22Rv1 (cell line): ENCODE data around the gene FARSB.

Experiments
- H3K27ac ChIP-seq: fragments of 450-650 bp; 2 replicates; pipeline ENCODE4 v1.5.1; 2017
- CTCF ChIP-seq: fragments of 450-650 bp; IDR thresholded peaks from 2 replicates; pipeline ENCODE4 v1.5.1; 2017; ENCODE audit warnings: mild to moderate bottlenecking
- ZFX ChIP-seq: fragments of 450-650 bp; IDR thresholded peaks from 2 replicates; pipeline ENCODE4 v1.6.1; 2017; ENCODE audit warnings: antibody characterized with exemption, borderline replicate concordance

The FARSB gene

DNA sequence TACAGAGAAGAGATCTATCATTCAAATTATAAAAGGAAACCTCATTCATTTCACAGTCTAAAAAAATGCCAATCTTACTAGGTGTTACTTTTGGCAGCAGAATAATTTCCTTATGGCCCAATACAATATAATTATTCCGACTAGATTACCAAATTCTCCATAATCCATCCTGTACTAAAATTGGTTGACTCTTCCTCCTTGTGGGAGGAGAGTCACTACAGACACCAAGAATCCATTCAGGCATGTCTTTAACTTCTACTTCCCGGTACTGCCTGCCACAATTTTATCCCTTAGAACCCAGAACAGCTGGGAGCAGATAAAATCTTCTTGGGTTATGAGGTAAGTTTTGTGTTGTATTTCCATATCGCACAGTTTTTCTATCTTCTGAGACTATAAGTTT is 9.9 kb downstream of the FARSB start:
- TF ChIP-seq ZFX (no peak), CTCF (no peak)
- H3K27ac ChIP-seq = no peak overlapping the region

DNA sequence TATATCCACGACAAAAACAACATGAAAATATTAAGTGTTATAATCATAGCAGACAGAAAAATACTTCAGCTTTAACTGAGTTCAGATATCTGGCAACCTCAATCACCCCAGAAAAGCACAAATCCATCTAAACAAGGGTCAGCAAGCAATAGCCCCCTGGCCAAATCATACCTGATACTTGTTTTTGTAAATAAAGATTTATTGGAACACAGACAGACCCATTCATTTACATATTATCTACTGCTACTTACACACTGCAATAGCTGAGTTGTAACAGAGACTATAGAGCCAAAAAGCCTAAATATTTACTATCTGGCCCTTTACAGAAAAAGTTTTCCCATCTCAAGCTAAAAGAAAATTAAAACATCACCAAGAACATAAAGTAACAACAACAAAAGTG is 12.8 kb downstream of the FARSB start:
- TF ChIP-seq CTCF (no peak), ZFX (no peak)
- H3K27ac ChIP-seq = no peak overlapping the region

- TF ChIP-seq ZFX (no peak), CTCF (no peak)
- H3K27ac ChIP-seq = no peak overlapping the region
Measured at GRCh38 chr2:222641336-222641735, 14.6 kb downstream of the FARSB start.

DNA sequence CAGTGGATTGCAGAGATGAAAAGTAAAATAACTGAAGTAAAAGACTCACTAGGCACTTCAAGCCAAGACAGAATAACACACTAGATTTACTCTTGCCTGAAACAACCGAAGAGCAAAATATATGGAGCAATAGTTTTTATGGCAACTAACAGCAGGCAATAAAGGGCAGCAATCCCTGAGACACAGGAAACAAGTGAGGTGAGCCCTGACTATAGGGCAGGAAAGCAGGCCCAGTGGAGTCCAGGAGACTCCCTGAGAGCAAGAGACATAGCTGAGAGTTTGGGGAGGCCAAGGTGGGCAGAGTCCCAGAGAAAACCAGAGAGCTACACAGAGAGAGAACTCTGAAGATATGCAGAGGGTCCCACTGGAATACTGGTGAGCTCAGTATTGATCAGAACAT is 18.8 kb downstream of the FARSB start:
- TF ChIP-seq ZFX = no peak
- no peak overlapping the region for H3K27ac ChIP-seq

DNA sequence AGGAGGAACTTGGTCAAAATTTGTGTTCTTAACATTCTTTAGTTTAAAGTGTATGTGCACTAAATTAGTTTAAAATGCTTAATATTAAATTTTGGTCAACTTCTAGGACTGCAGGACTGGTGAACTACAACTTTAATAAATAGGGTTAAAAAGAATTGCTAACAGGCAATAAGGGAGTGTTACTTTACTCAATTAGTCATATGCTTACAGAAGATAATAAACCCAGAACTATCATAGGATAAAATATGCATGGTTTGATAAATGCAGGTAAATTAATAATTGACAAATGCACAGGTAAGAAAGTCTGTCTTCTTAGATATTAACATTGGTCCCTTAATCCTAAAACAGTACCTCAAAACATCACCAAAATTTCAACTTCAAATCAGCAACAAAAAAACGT is 20.6 kb downstream of the FARSB start:
- TF ChIP-seq CTCF (no peak), ZFX (no peak)
- H3K27ac ChIP-seq = no peak overlapping the region

- H3K27ac ChIP-seq = no peak overlapping the region
- no peak for TF ChIP-seq ZFX
- no peak for TF ChIP-seq CTCF
Measured at GRCh38 chr2:222627764-222628163, 28.1 kb downstream of the FARSB start.

DNA sequence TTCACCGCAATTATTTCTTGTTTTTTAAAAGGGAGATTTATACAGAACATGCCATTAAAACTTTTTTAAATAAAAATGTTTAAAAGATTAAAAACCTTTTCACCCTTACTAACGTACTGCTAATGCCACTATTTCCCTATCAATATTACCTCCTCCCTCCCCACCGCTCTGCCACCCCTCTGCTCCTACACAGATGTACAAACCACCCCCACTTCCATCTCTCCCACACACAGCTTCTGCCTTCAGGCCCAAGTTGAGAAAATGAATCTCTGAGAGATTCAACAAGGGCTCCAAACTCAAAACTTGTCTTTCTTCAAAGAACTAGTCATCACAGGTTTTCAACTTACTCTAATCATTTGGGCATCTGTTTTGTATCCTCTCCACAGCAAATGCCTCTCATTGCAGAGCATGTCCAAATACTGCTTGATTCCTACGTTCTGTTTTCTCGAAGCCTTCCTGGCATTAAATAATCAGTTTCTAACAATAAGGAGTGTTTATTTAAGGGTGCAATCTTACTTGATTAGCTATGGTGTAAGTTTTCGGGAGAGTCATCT is 32.1 kb downstream of the FARSB start:
- H3K27ac ChIP-seq = no peak overlapping the region
- TF ChIP-seq ZFX = no peak
- no peak for TF ChIP-seq CTCF

GRCh38 chr2:222622910-222623309 is 33.0 kb downstream of the FARSB start:
- H3K27ac ChIP-seq = no peak overlapping the region
- no peak for TF ChIP-seq CTCF
- TF ChIP-seq ZFX = no peak
